NOMO-1 treated with dmso at 0.1 percent for 144 hours (cell line): ENCODE measurements around the gene KMT5B.

Source experiments
- DNase-seq: peaks from one replicate; lab custom pipeline; 2025; ENCODE audit not compliant: unreplicated experiment; lab: John Stamatoyannopoulos, UW

KMT5B gene

DNA sequence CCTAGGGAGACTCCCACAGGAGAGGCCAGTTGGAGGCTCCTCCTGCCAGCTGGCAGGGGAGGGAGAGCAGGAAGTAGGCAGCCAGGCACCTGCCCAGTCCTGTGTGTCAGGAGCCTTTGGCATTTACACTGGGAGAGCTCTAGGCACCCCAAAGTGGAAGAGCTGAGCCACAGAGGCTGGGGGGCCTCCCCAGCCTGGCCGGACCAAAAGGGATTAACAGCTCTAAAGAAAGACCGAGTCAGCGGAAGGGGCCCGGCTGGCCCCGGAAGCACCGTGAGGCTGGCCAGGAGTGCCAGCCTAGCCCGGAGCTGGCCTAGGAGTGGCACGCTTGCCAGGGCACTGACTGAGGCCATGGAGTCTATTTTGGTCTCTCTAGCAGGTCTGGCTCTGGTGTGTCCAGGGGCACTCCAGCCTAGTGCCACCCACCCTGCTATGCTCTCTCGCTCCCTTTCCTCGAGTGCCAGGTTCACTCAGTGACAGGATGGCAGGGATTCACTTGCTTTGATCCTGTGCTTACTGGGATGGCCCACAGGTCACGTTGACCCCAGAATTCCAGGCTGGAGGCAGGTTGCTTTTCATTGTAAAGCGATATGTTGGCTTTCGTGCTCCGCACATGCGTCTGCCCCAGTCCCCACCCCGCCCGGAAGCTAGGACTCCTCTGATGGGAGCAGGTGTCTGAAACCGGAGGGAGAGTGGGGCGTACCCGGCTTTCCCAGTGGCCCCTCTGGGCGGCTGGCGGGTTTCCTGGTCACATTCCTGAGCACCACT is 3.3 kb upstream of the KMT5B start:
- no peak for DNase-seq

DNA sequence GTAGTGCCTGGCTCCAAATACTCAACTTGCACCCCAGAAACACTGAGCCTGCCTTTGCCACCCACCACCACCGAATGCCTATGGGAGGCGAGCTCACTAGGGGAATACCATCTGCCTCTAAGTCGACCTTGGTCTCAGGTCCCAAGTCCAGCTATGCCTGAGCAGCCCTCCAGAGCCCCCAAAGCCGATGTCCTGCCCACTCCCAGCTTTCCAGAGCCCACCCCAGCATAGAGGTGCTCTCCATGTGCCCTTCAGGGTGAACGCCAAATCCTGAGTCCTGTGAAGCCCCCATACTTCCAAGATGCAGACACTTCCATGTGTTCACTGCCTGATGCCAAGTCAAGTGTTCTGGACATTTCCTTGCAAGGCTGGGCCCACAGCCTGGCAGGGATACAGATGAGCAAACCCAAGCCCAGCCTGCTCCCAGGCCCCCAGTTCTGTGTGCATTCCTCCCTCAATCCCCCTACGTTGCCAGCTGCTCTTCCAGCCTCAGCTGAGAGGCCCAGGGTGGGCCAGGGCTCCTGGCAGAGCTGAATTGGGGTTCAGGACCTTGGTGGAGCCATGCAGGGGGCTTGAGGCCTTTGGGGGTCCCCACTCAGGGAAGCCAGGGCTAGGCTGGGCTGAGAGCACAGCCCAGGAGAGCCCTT is 2.6 kb upstream of the KMT5B start:
- DNase-seq: no peak

DNA sequence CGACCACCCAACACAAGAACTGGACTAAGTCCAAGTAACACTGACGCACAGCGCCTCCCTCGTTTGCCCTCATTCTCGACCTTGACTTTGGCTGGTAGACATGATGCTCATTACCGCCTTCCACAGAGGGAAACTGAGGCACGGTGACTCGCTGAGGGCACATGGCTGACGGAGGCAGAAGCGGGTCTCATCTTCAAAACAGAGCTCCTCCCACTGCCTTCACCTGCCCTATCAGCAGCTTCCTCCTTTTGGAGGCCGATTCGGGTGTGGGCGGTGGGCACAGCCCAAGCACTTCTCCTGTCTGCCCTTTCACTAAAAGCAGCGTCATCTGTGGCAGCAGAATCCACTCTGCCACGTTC is 2.0 kb upstream of the KMT5B start:
- DNase-seq: no peak

DNA sequence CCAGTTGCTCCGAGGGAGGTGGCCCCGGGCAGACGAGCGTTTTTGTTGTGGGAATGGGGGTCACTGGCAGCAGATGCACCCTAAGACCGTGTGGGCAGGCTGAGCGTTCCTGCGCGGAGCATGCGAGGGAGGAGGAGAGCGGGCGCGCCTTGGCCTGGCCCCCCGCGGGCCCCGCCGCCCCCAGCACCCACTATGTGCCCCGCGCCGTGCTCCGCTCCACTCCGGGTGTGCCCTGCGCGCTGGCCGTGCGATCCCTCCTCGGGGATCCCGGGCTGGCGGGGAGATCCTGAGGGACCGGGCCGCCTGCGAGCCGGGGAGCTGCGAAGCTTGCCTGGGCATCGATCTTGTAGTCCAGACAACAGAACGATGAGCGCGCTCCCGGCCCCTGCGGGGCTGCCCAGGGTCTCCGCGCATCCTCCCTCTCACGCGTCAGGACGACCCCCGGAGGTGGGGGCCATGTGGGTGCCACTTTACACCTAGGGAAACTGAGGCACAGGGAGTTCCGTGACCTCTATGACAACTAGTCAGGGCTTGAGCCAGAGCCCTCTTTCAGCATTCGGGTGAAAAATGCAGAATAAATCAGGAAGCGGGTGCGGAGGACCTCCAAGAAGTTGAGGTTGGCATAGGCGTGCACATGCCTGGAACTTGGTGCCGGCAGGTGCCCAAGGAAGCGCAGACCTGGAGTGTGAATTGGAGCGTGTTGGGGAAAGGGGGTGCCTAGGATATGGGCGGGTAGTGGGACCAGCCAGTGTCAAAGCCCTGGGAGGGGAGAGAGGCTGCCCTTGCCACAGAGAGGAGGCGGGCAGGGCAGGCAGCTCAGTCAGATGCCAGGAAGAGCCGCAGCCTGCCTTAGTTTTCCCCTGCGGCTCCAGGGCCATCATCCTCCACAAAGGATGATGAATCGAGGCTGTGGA is 1.3 kb upstream of the KMT5B start:
- no peak for DNase-seq

DNA sequence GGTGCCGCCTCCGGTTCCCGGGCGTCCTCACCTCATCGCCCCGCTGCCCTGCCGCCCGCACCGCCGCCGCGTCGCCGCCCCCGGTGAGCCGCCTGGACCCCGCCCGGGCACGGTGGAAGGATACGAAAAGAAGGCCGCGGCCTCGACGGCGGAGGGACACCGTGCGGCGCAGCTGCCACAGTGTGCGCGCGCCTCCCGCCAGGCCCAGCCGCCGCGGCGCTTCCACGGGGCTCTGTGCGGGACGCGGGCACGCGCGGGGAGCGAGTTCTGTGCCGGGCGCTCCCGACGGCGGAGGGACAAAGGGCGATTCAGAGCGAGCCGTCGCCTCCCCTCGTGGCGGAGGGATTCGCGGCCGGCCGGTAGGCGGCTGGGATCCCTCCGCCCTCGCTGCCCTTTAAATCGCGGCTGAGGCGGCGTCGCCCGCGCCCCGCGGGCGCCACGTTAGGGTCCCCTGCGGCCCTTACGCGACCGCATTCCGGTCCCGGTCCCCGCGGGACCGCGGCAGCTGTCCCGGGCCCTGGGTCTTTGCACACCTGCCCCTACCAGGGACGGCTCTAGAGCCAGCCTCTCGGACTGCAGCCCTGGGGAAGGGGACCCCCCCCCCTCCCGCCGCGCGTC is 568 bp upstream of the KMT5B start:
- peak; percentile 69 for DNase-seq

DNA sequence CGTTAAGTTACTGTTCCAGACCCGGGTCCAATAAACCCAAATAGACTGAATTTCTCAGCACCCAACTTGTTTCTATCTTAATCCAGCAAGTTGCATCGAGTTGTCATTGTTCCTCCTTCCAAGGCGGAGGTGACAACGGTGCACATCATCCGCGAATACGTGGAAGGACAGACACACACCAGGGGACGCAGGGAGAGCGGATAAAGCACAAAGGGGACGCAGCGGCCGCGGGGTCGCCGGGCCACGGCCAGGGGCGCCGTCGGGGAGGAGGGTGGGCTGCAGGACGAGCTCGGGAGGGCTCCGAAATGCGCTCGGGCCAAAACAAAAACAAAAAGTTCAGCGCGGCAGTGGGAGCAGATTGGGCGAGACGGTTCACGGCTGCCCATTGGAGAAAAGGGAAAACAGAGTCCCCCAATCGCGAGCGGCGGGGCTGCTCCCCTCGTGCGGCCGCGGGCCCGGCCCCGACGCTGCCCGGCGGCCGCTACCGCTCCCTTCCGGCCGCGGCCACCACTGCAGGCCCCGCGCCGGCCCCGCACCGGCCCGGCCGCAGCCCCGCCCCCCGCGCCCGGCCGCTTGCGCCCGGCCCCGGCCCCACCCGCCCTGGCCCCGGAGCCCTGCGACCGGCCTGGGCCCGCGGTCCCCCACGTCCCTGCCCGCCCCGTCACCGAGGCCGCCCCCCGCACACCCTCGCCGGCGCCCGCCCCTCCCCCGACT is 518 bp downstream of the KMT5B start:
- peak; percentile 71 for DNase-seq

DNA sequence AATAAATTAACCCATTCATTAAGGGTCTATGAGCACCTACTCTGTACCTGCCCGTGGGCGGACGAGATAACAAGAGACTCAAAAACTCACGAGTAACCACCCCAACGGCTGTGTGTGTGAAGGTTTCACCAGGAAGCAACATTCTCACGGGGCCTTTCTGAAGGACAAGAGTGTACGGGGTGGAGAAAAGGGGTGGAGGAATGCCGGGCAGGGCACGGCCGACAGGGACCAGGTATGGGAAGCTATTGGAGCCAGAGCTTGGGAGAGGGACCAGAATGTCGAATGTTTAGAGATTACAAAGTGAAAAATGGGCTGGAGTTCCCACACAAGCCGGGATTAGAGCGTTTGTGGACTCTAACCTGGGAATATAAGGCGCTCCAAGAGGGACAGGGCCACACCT is 1.6 kb downstream of the KMT5B start:
- no peak for DNase-seq

DNA sequence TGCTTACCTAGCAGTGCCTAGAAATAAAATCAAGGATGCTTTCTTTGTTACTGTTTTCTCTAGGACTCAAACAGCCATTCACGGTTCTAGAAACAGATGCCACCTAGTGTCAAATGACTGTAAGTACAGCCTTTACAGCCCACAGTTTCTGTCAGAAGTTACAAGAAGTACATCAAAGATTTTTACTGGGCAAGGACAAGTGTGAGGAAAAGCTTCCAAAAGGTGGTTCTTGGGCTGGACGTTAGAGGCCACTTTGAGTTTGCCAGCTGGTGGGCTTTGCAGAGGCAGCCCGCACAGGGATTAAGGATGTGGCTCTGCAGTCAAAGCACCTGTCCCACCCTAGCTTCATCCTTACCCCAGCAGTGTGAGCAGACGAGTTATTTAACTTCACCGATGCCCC is 6.9 kb downstream of the KMT5B start:
- DNase-seq: peak; percentile 31

DNA sequence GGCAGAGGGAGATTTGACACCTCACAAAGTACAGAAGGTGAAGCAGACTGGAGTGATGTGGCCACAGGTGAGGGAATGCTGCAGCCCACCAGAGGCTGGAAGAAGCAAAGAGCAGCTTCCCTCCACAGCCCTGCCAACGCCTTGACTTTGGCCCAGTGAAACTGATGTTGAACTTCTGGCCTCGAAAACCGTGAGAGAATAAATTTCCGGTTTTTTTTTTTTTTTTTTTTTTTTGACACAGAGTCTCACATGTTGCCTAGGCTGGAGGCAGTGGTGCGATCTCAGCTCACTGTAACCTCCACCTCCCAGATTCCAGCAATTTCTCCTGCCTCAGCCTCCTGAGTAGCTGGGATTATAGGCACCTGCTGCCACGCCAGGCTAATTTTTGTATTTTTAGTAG is 8.7 kb downstream of the KMT5B start:
- no peak for DNase-seq

DNA sequence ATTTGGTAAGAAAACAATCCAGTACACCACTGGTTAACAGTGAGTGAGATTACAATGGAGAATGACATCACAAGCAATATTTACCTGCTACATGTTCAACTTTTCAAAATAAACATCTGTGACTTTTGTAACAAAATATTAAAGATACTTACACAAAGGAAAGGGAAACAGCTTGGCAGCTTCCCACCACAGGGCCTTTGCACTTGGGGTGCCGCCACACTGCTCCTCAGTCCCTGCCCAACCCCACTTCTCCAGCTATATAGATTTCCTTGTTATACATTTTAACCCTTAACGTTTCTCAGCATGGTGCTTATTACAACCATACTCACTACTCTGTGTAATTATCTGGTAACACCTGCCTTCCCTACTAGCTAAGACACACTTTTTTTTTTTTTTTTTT is 10.9 kb downstream of the KMT5B start:
- no peak for DNase-seq

DNA sequence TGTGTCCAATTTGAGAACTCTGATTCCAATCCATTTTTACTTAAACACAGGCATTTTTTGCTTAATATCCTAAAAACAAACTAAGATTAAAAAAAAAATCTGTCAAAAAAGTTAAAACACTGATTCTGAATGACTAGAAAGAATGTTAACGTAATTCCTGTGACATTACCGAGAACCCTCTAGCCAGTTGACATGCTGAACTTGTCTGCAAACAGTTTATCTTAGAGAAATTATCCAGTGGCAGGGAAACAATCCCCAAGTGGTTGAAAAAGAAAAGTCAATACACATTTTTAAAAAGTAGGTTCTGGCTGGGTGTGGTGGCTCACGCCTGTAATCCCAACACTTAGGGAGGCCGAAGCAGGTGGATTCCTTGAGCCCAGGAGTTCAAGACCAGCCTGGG is 11.6 kb downstream of the KMT5B start:
- no peak for DNase-seq

DNA sequence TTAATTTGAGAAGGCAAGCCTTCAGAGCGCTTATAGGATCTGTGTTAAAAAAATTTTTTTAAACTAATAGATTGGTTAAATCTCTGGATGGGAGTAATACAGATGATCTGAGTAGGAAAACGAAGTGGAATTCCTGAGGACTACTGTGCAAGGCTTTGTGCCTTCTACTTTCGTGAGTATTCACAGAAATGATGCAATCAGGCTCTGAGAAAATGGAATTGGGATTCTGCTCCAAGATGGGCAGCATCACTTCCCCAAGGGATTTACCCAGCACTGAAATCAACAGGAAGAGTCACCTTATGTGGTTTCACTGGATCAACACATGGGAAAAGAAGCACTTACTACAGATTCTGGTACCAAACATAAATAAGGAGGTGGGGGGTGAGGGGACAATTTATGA is 12.5 kb downstream of the KMT5B start:
- DNase-seq: no peak

DNA sequence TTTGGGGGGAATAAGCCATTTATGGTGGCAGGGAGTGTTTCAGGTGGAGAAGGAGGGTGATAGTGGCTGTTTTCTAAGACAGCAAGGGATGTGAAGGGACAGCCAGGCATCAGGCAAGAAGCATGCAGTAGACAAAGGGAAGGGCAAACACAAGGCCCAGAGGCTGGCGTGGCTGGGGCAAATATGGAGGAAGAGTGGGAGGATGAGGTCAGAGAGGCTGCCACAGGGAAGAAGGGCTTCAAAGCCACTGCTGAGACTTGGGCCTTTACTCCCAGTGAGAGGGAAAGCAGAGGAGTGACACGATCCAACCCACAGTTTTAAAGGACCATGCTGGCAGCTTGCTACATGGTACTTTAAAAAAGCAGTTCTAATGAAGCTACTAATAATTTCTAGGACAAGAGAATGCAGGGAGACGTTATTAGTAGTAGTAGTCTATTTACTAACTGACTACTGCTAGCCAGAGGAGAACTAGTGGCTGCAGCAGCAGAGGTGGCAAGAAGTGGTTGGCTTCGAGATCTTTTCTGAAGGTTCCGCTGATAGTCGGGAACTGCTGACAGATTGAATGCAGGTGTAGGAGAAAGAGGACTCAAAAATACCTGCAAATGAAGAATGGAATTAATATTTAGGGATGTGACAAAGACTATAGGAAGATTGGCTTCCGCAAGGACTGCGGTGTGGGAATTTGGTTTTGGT is 13.7 kb downstream of the KMT5B start:
- no peak for DNase-seq

DNA sequence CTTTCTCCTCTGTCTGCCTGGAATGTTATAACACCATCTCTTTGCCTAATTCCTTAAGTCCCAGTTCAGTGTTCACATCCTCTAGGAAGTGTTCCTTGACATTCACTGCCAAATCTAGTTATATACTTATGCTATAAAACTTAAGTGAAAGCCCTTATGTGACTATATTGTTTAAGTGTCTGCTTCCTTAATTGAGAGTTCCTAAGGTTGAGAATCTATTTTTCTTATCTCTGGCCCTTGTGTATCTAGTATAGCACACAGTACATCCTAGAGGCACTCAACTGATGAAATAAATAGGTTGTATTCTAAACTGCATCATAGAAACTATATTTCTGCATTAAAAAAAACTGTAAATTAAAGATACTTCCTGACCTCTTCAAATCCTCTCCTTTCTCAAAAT is 16.9 kb downstream of the KMT5B start:
- DNase-seq: no peak

DNA sequence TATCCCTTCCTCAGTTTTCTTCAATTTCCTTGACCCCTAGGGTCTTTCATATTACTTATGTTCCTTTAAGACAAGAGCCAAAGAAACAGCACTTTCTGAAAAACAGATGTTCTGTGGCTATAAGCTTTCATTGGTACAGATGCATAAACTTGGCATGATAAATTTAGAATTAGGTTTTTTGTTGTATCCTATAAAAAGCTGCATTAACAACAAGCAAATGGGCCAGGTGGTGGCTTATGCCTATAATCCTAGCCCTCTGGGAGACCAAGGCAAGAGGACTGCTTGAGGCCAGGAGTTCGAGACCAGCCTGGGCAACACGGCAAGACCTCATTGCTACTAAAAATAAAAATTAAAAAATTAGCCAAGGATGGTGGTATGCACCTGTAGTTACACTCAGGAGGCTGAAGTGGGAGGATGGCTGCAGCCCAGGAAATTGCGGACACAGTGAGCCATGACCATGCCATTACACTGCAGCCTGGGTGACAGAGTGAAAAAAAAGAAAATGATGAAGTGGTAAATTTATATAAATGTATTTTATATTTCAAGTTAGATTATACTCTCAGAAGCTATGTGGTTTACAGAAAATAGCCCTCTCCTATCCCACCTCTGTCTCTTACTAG is 18.3 kb downstream of the KMT5B start:
- no peak for DNase-seq

DNA sequence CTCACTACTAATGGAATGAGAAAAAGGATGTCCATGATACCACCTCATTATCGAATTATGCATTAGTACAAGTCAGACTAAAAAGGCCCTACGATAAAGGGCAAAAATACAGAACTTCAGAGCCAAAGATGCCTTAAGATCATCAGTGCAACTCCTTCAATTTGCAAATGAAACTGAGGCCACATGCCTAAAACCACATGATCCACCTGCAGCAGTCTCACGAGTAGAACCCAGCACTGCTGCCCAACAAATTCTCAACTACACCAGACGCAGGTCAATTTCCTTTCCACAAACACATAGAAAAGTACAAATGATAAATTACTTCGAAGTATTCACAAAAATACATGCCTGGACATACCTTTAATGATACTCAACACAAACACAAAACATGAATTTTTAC is 20.1 kb downstream of the KMT5B start:
- DNase-seq: no peak

DNA sequence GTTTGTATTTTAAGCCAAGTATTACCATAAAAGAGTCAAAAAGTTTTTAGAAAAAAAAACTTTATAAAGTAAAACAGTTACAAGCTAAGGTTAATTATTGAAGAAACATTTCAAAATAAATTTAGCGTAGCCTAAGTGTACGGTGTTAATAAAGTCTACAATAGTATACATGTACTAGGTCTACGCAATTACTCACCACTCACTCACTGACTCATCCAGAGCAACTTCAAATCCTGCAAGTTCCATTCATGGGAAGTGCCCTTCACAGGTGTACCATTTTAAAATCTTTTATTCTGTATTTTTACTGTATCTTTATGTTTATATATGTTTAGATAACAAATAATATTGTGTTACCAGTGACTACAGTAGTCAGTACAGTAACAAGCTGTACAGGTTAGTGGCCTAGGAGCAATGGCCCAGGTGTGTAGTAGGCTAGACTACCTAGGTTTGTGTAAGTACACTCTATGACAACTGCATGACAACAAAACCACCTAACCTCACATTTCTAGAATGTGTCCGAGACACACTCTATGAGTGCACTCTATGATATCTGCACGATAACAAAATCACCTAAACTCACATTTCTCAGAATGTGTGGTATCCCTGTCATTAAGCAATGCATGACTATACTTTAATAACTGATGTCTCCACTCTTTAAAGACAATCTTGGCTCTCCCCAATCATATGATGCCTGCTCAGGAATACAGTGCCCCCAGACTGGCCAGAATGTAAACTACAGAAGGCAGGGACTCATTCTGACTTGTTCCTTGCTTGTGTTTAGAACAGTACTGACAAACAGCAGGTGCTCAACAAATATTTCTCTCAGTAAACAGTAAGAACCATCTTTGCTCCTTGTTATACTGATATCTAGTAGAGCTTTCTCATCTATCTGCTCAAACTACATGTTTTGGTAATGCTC is 21.2 kb downstream of the KMT5B start:
- no peak for DNase-seq

DNA sequence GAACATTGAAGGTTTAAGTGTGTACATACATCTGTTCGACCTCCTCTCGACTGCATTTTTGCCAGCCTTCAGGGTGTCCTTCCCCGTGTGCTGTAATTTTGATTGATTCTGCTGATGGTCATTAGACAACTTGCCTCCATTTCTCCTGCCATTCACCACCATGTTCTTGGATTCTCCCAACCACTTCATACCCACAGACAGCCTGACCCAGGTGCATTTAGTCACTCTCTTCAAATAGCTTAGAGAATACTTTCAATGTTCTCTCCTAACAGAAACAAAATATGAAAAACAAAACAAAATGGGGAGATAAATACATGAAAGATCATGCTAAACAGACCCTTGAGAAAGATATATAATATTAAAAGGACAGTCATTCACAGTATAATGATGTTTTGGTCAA is 23.2 kb downstream of the KMT5B start:
- DNase-seq: no peak

DNA sequence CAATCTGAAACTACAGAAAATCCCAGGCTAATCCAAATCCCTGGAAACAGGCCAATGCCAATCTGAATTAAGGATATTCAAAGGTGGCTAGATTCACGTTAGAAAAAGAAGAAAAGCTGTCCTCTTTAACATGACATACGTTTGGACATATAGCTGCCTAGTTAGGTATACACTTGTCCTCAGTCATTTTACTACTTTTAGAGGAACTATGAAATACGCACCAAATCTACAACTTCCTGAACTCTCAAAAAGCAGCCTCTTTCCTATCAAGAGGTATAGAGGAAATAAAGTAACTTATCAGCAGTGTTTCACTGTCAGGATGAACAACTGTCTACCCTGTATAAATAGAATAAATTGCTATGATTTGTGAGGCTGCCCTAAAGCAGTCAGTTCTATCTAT is 24.0 kb downstream of the KMT5B start:
- no peak for DNase-seq
